OCI-LY3 (cell line): Measurements from ENCODE around the gene TTYH2.

Experiments used
- EZH2phosphoT487 ChIP-seq: fragments of 200-600 bp; shearing (Covaris generic); IDR thresholded peaks from 2 replicates; pipeline ENCODE4 v1.6.1; 2018; ENCODE audit warnings: antibody characterized with exemption, mixed run types, low read depth
- TF ChIP-seq, protein P1 (sequence below): fragments of 200-600, 300-600 bp; sonication (generic); IDR thresholded peaks from 2 replicates; pipeline ENCODE4 v1.5.1; 2014; ENCODE audit warnings: antibody characterized with exemption, low read length, low read depth

DNA sequence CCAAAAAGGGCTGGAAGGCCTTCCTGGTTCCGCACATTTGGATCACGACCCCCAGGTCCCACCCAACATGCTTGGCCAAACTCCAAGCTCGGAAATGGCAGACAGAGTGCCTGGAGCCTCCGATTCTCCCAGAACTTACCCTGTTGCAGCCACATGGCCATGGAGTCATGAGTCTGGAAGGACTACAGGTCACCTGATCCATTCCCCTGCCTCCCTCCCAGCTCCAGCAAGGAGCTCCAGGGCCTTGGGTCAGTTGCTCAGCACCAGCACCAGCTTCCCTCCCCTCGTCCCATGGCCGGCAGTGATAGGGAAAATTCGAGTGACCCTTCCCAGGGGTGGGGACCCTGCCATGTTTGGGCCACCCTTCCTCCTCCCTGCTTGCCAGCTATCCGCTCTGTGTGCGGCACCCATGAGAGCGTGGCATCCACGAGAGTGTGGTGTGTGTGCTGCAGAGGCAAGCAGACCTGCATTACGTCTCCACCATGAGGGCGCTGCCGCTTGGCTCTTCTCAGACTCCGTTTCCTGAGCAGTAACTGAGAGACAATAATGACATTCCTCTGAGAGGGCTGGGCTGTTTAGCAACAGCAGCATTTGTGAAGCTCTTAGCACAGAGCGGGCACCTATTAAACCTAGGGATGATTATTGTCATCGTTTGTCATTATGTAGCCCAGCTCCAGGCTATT, 31.2 kb upstream of the TTYH2 start:
- TF ChIP-seq, protein P1, sequence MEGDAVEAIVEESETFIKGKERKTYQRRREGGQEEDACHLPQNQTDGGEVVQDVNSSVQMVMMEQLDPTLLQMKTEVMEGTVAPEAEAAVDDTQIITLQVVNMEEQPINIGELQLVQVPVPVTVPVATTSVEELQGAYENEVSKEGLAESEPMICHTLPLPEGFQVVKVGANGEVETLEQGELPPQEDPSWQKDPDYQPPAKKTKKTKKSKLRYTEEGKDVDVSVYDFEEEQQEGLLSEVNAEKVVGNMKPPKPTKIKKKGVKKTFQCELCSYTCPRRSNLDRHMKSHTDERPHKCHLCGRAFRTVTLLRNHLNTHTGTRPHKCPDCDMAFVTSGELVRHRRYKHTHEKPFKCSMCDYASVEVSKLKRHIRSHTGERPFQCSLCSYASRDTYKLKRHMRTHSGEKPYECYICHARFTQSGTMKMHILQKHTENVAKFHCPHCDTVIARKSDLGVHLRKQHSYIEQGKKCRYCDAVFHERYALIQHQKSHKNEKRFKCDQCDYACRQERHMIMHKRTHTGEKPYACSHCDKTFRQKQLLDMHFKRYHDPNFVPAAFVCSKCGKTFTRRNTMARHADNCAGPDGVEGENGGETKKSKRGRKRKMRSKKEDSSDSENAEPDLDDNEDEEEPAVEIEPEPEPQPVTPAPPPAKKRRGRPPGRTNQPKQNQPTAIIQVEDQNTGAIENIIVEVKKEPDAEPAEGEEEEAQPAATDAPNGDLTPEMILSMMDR = no peak
- no peak for TF ChIP-seq EZH2phosphoT487
